ENCODE data around the gene SEC31A. TPM values are rescaled to one million over a fixed set of nuclear protein-coding genes. Genes with fewer than 3 reads are reported as not detected.

Gene SEC31A
- total and polyA plus RNA-seq, 7 donors, result 67.9 to 197 (median 121) TPM

DNA sequence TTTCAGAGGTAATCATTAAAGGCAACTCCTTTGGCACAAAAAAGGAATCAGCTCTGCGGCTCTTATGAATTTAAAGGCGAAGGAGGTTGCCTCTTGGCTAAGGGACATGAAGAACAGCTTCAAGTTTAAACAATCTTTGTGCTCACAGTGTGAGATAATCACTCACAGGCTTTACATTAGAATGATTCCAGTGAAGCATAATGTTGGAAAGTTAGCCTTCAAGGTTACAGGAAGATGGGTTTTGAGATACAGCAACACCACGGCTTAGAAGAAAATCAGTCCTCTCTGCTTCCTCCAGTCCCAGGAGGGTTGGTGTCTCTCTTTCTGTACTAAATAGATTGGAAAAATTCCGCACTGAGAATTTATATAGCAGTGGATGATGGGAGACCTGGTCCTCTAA is 80.8 kb downstream of the SEC31A start:
- no peaks in the 10 kb centered on the region for H3K36me3 ChIP-seq
- 72 to 75% methylated on average over 4 of the region's 4 CpGs for WGBS, 2 donors

DNA sequence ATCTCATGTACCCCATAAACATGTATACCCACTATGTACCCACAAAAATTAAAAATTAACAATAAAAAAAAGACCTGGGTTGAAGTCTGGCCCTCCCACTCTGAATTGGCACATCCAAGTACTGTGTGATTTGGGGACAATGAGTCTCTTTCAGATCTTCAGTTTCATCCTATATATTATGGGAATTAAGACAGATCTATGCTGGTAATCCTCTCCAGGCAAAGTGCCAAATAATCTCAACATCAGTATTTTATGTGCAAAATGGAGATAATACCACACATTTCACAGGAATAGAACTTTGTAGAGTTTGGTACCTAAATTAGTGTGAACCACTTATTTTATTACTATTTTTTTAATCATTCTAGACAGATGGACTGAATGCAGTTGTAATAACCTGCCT is 81.3 kb downstream of the SEC31A start:
- H3K36me3 ChIP-seq, result no peaks in the 10 kb centered on the region
- TF ChIP-seq POLR2A (IDR thresholded peaks at IDR 0.05), result no peak
- TF ChIP-seq, protein P1, sequence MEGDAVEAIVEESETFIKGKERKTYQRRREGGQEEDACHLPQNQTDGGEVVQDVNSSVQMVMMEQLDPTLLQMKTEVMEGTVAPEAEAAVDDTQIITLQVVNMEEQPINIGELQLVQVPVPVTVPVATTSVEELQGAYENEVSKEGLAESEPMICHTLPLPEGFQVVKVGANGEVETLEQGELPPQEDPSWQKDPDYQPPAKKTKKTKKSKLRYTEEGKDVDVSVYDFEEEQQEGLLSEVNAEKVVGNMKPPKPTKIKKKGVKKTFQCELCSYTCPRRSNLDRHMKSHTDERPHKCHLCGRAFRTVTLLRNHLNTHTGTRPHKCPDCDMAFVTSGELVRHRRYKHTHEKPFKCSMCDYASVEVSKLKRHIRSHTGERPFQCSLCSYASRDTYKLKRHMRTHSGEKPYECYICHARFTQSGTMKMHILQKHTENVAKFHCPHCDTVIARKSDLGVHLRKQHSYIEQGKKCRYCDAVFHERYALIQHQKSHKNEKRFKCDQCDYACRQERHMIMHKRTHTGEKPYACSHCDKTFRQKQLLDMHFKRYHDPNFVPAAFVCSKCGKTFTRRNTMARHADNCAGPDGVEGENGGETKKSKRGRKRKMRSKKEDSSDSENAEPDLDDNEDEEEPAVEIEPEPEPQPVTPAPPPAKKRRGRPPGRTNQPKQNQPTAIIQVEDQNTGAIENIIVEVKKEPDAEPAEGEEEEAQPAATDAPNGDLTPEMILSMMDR (IDR thresholded peaks at IDR 0.05), result no peak
- no peak for TF ChIP-seq EP300 (IDR thresholded peaks at IDR 0.05)
- TF ChIP-seq POLR2AphosphoS5 (IDR thresholded peaks at IDR 0.05), result no peak
- H3K27me3 ChIP-seq, result no peaks in the 10 kb centered on the region
- no peak overlapping the region for H3K4me3 ChIP-seq
- intact Hi-C loops (cut with DNase I), result no loop called here
- no peaks in the 10 kb centered on the region for H3K9me3 ChIP-seq
- no peak for DNase-seq
- peaks cover 0 to 11% (median 8%) of the 10 kb centered on the region in 4 donors for H3K4me1 ChIP-seq
- no peak overlapping the region for H3K27ac ChIP-seq

More for the DNA sequence above, 80.8 kb downstream of the SEC31A start:
- no peak overlapping the region for H3K27ac ChIP-seq
- TF ChIP-seq, protein P1 (IDR thresholded peaks at IDR 0.05), result no peak
- TF ChIP-seq POLR2A (IDR thresholded peaks at IDR 0.05) (no peak), EP300 (IDR thresholded peaks at IDR 0.05) (no peak), POLR2AphosphoS5 (IDR thresholded peaks at IDR 0.05) (no peak)
- H3K27me3 ChIP-seq, result no peaks in the 10 kb centered on the region
- peaks cover 0 to 11% (median 8%) of the 10 kb centered on the region in 4 donors for H3K4me1 ChIP-seq
- no peaks in the 10 kb centered on the region for H3K9me3 ChIP-seq
- DNase-seq, result no peak
- intact Hi-C loops (cut with DNase I), result no loop called here
- no peak overlapping the region for H3K4me3 ChIP-seq

DNA sequence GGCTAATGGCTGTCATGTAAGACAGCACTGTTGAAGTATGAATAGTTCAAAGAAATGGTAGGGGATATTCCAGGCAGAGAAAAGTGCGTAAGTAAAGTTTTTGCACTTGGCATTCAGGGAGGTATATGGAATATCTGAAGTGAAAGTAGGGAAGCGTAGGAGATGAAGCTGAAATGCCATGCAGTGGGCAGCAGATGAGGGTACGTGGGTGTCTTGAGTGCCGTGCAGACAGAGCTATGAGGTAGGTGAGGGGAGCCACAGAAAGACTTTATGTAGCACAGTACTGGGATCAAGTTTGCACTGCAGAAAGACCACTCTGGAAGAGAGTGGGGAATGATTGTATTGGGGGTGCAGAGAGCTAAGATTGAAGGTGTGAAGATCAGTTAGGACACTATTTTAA is 87.2 kb downstream of the SEC31A start:
- intact Hi-C loops (cut with DNase I), result no loop called here
- Histone ChIP-seq H3K9me3 (no peaks in the 10 kb centered on the region), H3K4me1 (peaks cover 0 to 10% (median 3%) of the 10 kb centered on the region in 4 donors), H3K36me3 (no peaks in the 10 kb centered on the region), H3K27ac (no peak overlapping the region), H3K4me3 (no peak overlapping the region), H3K27me3 (no peaks in the 10 kb centered on the region)
- DNase-seq, result no peak
- TF ChIP-seq POLR2AphosphoS5 (IDR thresholded peaks at IDR 0.05) (no peak), EP300 (IDR thresholded peaks at IDR 0.05) (no peak), POLR2A (IDR thresholded peaks at IDR 0.05) (no peak)
- TF ChIP-seq, protein P1 (IDR thresholded peaks at IDR 0.05), result no peak
- 92% methylated on average over 4 of the region's 4 CpGs for WGBS, 2 donors

DNA sequence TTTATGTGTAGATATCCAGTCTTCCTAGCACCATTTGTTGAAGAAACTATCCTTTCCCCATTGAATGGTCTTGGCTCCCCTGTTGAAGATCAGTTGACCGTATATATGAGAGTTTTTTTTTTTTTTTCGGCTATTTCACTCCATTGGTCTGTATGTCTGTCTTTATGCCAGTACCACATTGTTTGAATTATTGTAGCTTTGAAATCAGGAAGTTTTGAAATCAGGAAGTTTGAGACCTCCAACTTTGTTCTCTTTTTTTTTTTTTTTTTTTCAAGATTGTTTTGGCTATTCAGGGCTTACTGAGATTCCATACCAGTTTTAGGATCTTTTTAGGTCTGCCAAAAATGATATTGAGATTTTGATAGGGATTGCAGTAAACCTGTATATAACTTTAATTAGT is 88.0 kb downstream of the SEC31A start:
- intact Hi-C loops (cut with DNase I), result no loop called here
- Histone ChIP-seq H3K4me1 (peaks cover 0 to 10% (median 3%) of the 10 kb centered on the region in 4 donors), H3K36me3 (no peaks in the 10 kb centered on the region), H3K27me3 (no peaks in the 10 kb centered on the region), H3K27ac (no peak overlapping the region), H3K9me3 (no peaks in the 10 kb centered on the region), H3K4me3 (no peak overlapping the region)
- TF ChIP-seq POLR2A (IDR thresholded peaks at IDR 0.05), result no peak
- no peak for TF ChIP-seq POLR2AphosphoS5 (IDR thresholded peaks at IDR 0.05)
- TF ChIP-seq EP300 (IDR thresholded peaks at IDR 0.05), result no peak
- TF ChIP-seq, protein P1 (IDR thresholded peaks at IDR 0.05), result no peak
- DNase-seq, result no peak
- 75 to 78% methylated on average over 2 of the region's 2 CpGs for WGBS, 2 donors

DNA sequence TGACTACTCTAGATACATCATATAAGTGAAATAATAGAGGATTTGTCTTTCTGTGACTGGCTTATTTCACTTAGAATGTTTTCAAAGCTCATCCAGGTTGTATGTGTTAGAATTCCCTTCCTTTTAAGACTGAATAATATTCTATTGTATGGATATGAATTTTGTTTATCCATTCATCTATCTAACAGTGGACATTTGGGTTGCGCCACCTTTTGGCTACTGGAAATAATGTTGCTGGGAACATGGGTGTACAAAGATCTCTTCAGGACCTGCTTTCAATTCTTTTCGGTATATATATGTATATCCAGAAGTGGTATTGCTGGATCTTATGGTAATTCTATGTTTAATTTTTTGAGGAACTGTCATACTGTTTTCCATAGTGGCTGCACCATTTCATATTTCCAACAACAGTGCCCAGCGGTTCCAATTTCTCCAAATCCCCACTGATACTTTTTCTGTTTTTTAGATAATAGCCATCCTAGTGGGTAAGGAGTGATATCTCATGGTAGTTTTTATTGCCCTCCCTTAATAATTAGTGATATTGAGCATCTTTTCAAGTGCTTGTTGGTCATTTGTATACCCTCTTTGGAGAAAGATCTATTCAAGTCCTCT is 88.9 kb downstream of the SEC31A start:
- H3K27me3 ChIP-seq, result no peaks in the 10 kb centered on the region
- H3K9me3 ChIP-seq, result no peaks in the 10 kb centered on the region
- DNase-seq, result no peak
- intact Hi-C loops (cut with DNase I), result no loop called here
- H3K36me3 ChIP-seq, result no peaks in the 10 kb centered on the region
- WGBS, 2 donors, result 44 to 83% methylated on average over 3 of the region's 3 CpGs
- TF ChIP-seq, protein P1 (IDR thresholded peaks at IDR 0.05), result peak in 3 of 4 experiments; percentile 7 to 29 (median 14)
- TF ChIP-seq EP300 (IDR thresholded peaks at IDR 0.05) (no peak), POLR2A (IDR thresholded peaks at IDR 0.05) (no peak)
- H3K4me3 ChIP-seq, result no peak overlapping the region
- H3K4me1 ChIP-seq, result peaks cover 0 to 16% (median 11%) of the 10 kb centered on the region in 4 donors
- no peak overlapping the region for H3K27ac ChIP-seq

All from sigmoid colon (tissue), 7 donors.